ENCODE data around the gene CRKL.
A peak's percentile ranks its signal among the peaks of the same experiment; 100 is the strongest.
"Not testable (repeated sequence)": the region's sequence is repeated elsewhere in the genome, so short reads cannot be mapped to it uniquely, and the experiment has no call there.

Gene CRKL

DNA sequence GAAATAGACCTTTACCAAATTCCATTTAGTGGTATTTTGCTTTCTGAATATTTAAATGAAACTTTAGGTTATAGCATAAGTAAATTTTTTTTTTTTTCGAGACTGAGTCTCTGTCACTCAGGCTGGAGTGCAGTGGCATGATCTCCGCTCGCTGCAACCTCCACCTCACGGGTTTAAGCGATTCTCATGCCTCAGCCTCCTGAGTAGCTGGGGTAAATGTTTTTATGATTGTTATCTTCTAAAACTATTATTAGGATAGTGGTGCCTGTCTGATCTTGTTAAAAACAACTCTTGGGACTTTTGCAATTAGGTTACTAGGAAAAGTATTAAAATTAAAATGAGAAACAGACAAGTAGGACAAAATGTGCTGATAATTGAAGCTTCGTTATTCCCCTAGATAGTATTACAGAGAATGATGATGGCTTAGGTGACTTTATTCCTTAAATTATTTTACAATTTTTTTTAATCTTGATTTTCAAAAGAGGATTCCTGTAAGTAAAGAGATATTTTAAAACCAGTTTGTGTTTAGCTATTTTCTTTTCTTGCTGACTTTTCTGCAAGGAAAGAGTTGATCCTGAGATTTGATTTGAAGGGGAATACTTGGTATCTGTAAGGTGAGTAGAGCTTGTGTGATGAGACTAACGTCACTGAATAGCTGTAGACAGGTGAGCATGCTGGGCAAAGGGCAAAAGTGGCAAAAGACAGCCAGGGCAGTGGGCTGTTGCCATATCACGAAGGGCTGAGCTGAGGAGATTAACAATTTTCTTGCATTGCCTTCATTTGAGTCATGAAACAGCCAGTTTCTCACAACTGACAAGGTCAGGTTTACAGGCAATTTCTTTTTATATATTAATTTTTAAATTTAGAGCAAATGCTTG is 20.8 kb downstream of the CRKL start:
- peaks cover 98% of the 10 kb centered on the region for H3K36me3 Mint-ChIP-seq
- DNase-seq (ENCODE audit: low spot score in 2 of 2) (no peak), ATAC-seq (no peak)
- no peaks in the 10 kb centered on the region for H3K9me3 Mint-ChIP-seq
- no peak overlapping the region for H3K27ac Mint-ChIP-seq
- peaks cover 78% of the 10 kb centered on the region for H3K4me1 Mint-ChIP-seq
- peak overlapping the region; percentile 51 for H3K4me3 Mint-ChIP-seq

DNA sequence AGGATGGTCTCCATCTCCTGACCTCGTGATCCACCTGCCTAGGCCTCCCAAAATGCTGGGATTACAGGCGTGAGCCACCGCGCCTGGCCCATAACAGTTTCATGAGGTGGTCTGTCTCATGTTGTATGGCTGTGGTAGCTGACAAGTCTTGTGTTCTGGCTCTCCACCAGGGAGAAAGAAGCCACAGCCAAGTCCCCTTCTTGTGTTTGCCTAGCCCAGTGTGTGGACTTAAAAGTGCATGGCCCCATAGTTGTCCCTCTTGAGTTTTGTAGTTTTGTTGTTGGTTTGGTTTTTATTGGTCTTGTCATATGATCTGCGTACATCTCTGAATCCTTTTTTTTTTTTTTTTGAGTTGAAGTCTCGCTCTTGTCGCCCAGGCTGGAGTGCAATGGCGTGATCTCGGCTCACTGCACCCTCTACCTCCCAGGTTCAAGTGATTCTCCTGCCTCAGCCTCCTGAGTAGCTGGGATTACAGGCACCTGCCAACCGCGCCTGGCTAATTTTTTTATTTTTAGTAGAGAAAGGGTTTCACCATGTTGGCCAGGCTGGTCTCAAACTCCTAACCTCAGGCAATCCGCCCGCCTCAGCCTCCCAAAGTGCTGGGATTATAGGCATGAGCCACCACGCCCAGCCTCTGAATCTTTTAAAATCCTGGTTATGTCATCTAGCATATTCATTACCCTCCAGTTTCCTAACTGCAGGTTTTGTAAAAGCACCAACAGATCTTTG is 22.4 kb downstream of the CRKL start:
- not testable (repeated sequence) for H3K9me3 Mint-ChIP-seq; H3K27ac Mint-ChIP-seq; DNase-seq (ENCODE audit: low spot score in 2 of 2); H3K4me3 Mint-ChIP-seq; ATAC-seq
- H3K4me1 Mint-ChIP-seq, result peaks cover 79% of the 10 kb centered on the region
- peaks cover 98% of the 10 kb centered on the region for H3K36me3 Mint-ChIP-seq

DNA sequence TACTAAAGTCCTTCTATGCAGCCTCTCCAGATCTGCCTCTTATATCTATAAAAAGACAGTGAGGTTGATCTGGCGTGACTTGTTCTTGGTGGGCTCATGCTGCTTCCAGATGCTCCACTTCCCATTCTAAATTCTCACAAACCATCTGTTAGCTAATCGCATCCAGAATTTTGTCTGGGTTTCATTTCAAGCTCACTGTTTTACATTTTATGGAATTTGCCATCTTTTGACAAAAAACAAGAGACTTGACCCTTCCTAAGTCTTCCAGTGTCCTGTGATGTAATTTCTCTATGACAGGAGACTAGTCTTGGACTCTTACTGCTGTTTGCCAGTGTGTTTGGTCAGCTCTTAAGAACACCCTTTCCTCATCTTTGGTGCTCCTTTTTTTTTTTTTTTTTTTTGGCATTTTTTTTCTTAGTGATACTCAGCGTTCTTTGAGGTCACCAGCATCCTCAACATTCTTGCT is 23.0 kb downstream of the CRKL start:
- ATAC-seq, result no peak
- Mint-ChIP-seq H3K9me3 (no peaks in the 10 kb centered on the region), H3K27ac (no peak overlapping the region), H3K4me3 (no peak overlapping the region), H3K36me3 (peaks cover 98% of the 10 kb centered on the region), H3K4me1 (peaks cover 79% of the 10 kb centered on the region)
- no peak for DNase-seq (ENCODE audit: low spot score in 2 of 2)

DNA sequence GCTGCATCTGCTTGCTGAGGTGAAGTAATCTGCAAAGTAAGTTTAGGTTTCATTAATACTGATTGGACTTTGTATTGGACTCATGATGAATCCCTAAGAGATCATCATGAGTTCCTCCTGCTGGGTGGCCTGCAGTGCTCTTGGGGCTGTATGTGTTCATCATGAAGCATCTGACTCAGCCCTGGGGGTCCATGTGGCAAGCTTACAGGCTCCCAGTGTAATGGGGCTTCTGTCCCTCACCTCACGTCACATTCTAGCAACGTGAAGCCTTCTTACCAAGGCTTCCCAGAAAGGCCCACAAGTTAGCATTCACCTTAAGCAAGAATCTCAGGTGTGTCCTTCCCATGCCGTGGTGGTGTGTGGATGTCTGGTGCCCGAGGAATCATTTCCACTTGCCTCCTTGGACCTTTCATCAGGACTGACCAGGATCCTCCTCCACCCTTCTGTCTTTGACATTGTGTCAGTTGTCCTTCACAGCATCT is 23.7 kb downstream of the CRKL start:
- peaks cover 97% of the 10 kb centered on the region for H3K36me3 Mint-ChIP-seq
- no peak overlapping the region for H3K27ac Mint-ChIP-seq
- no peak overlapping the region for H3K4me3 Mint-ChIP-seq
- no peaks in the 10 kb centered on the region for H3K9me3 Mint-ChIP-seq
- no peak for ATAC-seq
- H3K4me1 Mint-ChIP-seq, result peaks cover 79% of the 10 kb centered on the region
- DNase-seq (ENCODE audit: low spot score in 2 of 2), result no peak

DNA sequence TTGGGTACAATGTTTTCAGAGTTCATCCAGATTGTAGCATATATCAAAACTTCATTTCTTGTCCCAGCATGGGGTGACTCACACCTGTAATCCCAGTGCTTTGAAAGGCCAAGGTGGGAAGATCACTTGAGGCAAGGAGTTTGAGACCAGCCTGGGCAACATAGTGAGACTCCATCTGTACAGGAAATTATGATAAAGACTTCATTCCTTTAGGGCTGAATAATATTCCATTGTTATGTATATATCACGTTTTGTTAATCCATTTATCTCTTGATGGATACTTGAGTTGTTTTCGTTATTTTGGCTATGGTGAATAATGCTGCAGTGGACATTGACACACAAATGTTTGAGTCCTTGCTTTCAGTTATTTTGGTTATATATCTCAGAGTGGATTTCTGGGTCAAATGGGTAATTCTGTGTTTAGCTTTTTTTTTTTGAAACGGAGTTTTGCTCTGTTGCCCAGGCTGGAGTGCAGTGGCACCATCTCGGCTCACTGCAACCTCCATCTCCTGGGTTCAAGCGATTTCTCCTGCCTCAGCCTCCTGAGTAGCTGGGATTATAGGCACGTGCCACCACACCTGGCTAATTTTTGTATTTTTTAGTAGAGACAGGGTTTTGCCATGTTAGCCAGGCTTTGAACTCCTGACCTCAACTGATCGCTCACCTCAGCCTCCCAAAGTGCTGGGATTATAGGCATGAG is 25.1 kb downstream of the CRKL start:
- not testable (repeated sequence) for H3K9me3 Mint-ChIP-seq; DNase-seq (ENCODE audit: low spot score in 2 of 2); H3K4me3 Mint-ChIP-seq; ATAC-seq; H3K27ac Mint-ChIP-seq
- Mint-ChIP-seq H3K36me3 (peaks cover 94% of the 10 kb centered on the region), H3K4me1 (peaks cover 78% of the 10 kb centered on the region)

DNA sequence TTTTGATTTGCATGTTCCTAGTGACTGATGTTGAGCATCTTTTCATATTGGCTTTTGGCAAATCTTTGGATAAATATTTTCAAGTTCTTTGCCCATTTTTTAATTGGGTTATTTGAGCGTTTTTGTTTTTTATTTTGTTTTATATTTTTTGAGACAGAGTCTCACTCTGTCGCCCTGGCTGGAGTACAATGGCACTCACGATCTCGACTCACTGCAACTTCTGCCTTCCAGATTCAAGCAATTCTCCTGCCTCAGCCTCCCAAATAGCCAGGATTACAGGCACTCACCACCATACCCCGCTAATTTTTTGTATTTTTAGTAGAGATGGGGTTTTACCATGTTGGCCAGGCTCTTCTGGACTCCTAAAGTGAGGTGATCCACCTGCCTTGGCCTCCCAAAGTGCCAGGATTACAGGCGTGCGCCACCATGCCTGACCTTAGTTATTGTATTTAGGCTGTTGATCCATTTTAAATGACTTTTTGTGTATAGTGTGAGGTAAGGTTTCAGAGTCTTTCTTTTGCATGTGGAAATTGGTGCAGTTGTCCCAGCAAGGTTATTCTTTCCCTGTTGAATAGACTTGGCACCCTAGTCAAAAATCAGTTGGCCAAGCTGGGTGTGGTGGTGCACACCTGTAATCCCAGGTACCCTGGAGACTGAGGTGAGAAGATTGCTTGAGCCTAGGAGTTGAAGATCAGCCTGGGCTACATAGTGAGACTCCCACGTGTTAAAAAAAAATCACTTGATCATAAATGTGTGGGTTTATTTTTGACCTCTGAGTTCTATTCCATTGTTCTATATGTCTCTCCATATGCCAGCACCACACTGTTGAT is 26.1 kb downstream of the CRKL start:
- no peak for ATAC-seq
- Mint-ChIP-seq H3K4me1 (peaks cover 70% of the 10 kb centered on the region), H3K4me3 (no peak overlapping the region), H3K9me3 (no peaks in the 10 kb centered on the region), H3K27ac (no peak overlapping the region), H3K36me3 (peaks cover 94% of the 10 kb centered on the region)
- no peak for DNase-seq (ENCODE audit: low spot score in 2 of 2)

DNA sequence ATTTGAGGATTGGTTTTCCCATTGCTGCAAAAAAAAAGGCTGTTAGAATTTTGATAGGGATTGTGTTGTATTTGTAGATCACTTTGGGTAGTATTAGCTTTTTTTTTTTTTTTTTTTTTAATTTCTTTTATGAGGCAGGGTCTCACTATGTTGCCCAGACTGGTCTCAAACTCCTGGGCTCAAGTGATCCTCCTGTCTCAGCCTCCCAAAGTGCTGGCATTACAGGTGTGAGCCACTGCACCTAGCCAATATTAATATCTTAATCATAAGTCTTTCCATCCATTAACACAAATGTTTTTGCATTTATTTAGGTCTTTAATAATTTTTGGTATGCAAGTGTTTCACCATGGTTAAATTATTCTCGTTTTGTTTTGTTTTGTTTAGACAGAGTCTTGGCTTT is 26.8 kb downstream of the CRKL start:
- Mint-ChIP-seq H3K4me1 (peaks cover 68% of the 10 kb centered on the region), H3K4me3 (no peak overlapping the region), H3K9me3 (no peaks in the 10 kb centered on the region), H3K36me3 (peaks cover 94% of the 10 kb centered on the region), H3K27ac (no peak overlapping the region)
- ATAC-seq, result no peak
- no peak for DNase-seq (ENCODE audit: low spot score in 2 of 2)

DNA sequence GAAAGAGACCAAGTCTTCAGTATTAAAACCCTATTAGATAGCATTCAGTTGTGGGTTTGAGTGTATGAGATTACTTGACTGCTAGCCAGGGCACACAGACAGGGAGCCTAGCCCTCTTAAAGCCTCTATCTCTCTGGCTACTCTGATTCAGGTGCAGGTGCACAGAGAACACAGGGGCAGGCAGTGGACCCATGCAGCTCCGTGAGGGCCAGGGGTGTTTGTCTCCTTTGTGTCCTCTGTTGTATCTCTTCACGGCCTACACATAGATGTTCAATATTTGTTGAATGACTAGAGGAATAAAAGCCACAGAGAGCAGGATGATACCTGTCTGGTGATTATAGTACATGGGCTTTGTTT is 28.3 kb downstream of the CRKL start:
- Mint-ChIP-seq H3K9me3 (no peaks in the 10 kb centered on the region), H3K4me3 (no peak overlapping the region), H3K4me1 (peaks cover 66% of the 10 kb centered on the region), H3K36me3 (peaks cover 94% of the 10 kb centered on the region), H3K27ac (no peak overlapping the region)
- no peak for DNase-seq (ENCODE audit: low spot score in 2 of 2)
- no peak for ATAC-seq

DNA sequence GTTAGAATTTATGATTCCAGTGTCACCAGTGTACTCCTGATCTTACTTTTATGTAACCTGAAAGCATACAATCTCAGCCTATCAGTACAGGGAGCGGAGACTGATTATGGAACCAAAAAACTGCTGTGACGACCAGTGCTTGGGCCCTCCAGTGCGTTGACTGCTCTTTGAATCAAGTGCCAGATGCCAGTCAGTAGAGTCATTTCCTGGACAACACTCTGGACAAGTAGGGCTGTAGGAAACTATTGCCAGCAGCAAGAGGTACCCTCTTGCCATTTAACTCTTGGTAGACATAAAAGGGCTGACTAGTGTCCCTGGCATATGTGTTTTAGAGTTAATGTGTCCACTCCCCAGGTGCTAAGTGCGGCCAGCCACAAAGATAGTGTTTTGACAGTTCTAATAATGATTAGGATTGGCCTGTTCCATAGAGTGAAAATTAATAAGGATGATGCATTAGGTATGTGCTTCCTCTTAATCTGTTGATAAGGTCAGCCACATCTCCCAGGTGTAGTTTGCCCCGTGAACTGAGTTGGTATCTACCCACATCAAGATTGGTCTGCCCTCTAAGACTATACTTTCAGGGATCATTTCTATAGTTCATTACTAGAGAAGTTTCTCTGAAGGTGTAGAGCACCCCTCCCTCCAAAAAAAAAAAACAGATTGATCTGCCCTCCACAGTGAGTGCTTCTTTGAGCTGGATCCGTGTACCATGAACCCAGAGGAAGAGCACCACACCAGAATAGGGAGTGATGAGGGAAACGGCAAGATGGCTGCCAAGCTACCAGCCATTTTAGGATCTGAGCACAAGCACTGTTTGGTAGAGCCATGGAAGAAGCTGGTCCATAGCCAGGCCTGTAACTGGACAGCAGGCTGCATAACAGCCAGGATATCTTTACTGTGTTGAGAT is 29.1 kb downstream of the CRKL start:
- H3K9me3 Mint-ChIP-seq, result no peaks in the 10 kb centered on the region
- H3K4me1 Mint-ChIP-seq, result peaks cover 58% of the 10 kb centered on the region
- DNase-seq (ENCODE audit: low spot score in 2 of 2) (no peak), ATAC-seq (no peak)
- no peak overlapping the region for H3K4me3 Mint-ChIP-seq
- peaks cover 94% of the 10 kb centered on the region for H3K36me3 Mint-ChIP-seq
- peak overlapping the region; percentile 17 for H3K27ac Mint-ChIP-seq

DNA sequence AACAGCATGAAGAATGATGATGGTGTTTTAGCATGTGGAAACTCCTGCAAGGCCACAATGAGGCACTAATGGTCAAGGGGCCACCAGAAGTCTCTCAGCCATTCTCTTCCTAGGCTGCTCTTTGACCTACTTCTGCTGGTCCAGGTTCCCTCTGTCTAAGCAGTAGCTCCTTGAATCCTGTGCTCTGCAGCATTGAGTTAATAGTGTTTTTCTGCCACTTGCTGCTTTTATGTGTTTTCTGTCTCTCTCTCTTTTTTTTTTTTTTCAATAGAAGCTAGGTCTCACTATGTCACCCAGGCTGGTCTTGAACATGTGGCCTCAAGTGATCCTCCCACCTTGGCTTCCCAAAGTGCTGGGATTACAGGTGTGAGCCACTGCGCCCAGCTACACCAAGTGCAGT is 29.8 kb downstream of the CRKL start:
- ATAC-seq (no peak), DNase-seq (ENCODE audit: low spot score in 2 of 2) (no peak)
- peaks cover 96% of the 10 kb centered on the region for H3K36me3 Mint-ChIP-seq

DNA sequence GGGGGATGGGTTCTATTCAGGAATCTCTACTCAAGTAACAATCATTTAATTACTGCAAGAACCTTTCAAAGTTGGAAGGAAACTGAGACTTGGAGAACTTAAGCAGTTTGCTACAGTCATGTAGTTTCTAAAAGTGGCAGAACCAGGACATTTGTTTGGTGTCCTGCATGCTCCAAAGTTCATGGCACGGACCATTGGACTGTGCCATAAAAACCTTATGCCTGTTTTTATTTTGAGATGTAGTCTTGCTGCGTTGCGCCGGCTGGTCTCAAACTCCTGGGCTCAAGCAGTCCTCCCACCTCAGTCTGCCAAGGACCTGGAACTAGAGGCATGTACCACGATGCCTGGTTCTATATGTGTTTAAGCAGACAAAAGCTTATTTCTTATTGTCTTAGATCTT is 31.2 kb downstream of the CRKL start:
- Mint-ChIP-seq H3K4me1 (peaks cover 39% of the 10 kb centered on the region), H3K4me3 (no peak overlapping the region), H3K9me3 (no peaks in the 10 kb centered on the region), H3K36me3 (peaks cover 96% of the 10 kb centered on the region), H3K27ac (no peak overlapping the region)
- ATAC-seq (no peak), DNase-seq (ENCODE audit: low spot score in 2 of 2) (no peak)

More for the DNA sequence above, 29.8 kb downstream of the CRKL start:
- H3K9me3 Mint-ChIP-seq, result no peaks in the 10 kb centered on the region
- no peak overlapping the region for H3K4me3 Mint-ChIP-seq
- peak overlapping the region; percentile 17 for H3K27ac Mint-ChIP-seq
- peaks cover 53% of the 10 kb centered on the region for H3K4me1 Mint-ChIP-seq

DNA sequence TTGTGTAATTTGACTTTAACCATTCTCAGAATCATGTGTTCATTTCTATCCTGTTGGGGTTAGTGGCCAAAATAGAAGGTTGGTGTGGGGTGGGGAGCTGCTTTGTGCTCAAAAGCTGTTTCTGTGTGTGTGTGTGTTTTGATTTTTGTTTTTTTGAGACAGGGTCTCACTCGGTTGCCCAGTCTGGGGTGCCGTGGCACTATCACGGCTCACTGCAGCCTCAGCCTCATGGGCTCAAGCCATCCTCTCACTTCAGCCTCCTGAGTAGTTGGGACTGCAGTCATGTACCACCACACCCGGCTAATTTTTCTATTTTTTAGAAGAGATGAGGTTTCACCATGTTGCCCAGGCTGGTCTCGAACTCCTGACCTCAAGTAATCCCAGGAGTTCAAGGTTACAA is 31.8 kb downstream of the CRKL start:
- Mint-ChIP-seq H3K36me3 (peaks cover 96% of the 10 kb centered on the region), H3K9me3 (no peaks in the 10 kb centered on the region), H3K4me3 (no peak overlapping the region), H3K27ac (no peak overlapping the region), H3K4me1 (peaks cover 34% of the 10 kb centered on the region)
- ATAC-seq (no peak), DNase-seq (ENCODE audit: low spot score in 2 of 2) (no peak)

DNA sequence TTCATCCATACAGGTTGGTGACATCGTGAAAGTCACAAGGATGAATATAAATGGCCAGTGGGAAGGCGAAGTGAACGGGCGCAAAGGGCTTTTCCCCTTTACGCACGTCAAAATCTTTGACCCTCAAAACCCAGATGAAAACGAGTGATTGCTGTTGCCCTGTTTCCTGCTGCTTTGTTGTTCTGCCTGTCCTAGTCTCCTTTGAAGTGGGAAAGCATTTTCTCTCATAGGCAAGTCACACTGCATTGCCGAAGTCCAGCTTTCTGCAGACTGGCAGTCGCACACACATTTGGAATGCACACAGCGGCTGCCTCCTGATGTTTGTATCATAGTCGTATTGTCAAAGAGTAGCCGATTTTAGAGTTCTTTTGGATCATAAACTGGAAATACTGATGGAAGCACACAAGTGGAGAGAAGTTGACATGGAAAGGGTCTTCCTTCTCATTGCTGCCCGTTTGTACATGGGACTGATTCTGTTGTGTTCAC is 32.5 kb downstream of the CRKL start:
- Mint-ChIP-seq H3K9me3 (no peaks in the 10 kb centered on the region), H3K4me1 (peaks cover 32% of the 10 kb centered on the region), H3K27ac (no peak overlapping the region)

More for the DNA sequence above, 32.5 kb downstream of the CRKL start:
- no peak for DNase-seq (ENCODE audit: low spot score in 2 of 2)
- H3K4me3 Mint-ChIP-seq, result no peak overlapping the region
- peaks cover 96% of the 10 kb centered on the region for H3K36me3 Mint-ChIP-seq
- no peak for ATAC-seq

Data from stimulated activated effector memory CD8-positive, alpha-beta T cell treated with anti-CD3 and anti-CD28 coated beads, Interleukin-12 subunit alpha, Interleukin-12 subunit beta, amount 100 ng/mL, for 72 hours (primary cell).